Renal pelvis (tissue), 4 donors: ENCODE data around the gene LARGE1. TPM values are rescaled to one million over a fixed set of nuclear protein-coding genes. Genes with fewer than 3 reads are reported as not detected.

Source experiments
- DNase-seq: peaks from one replicate; pipeline ENCODE4 v3.0.0-alpha.2; 2013
- polyA plus RNA-seq, 3 donors: library from polyadenylated mRNA; unstranded; fragments of 120-200 nt; gene quantifications; one replicate each; pipeline ENCODE4 v1.2.1, GENCODE V29; 2013; ENCODE audit not compliant: insufficient read length in 3 of 3

The LARGE1 gene
- polyA plus RNA-seq, 3 donors, result 27.6 to 31.2 (median 28.1) TPM

GRCh38 chr22:33327348-33327860, 592.9 kb downstream of the LARGE1 start:
- no peak for DNase-seq

GRCh38 chr22:33326540-33327295, 593.6 kb downstream of the LARGE1 start:
- DNase-seq, result no peak

GRCh38 chr22:33325232-33326004, 594.9 kb downstream of the LARGE1 start:
- no peak for DNase-seq

- no peak for DNase-seq
Measured at GRCh38 chr22:33324228-33324627, 596.0 kb downstream of the LARGE1 start.

GRCh38 chr22:33321466-33321865, 598.8 kb downstream of the LARGE1 start:
- DNase-seq, result no peak

- DNase-seq, result no peak
Measured at GRCh38 chr22:33315954-33316353, 604.3 kb downstream of the LARGE1 start.

GRCh38 chr22:33315117-33315516, 605.2 kb downstream of the LARGE1 start:
- DNase-seq, result no peak

GRCh38 chr22:33314316-33314715, 606.0 kb downstream of the LARGE1 start:
- DNase-seq, result no peak

GRCh38 chr22:33303099-33303498, 617.2 kb downstream of the LARGE1 start:
- no peak for DNase-seq

- no peak for DNase-seq
Measured at GRCh38 chr22:33302549-33302948, 617.7 kb downstream of the LARGE1 start.

GRCh38 chr22:33302049-33302545, 618.2 kb downstream of the LARGE1 start:
- peak; percentile 76 for DNase-seq

GRCh38 chr22:33300165-33300564, 620.1 kb downstream of the LARGE1 start:
- no peak for DNase-seq

- peak; percentile 66 for DNase-seq
Measured at GRCh38 chr22:33299245-33299956, 620.9 kb downstream of the LARGE1 start.

GRCh38 chr22:33296941-33297340, 623.3 kb downstream of the LARGE1 start:
- DNase-seq, result no peak

- DNase-seq, result no peak
Measured at GRCh38 chr22:33288078-33288477, 632.2 kb downstream of the LARGE1 start.

- DNase-seq, result no peak
Measured at GRCh38 chr22:33275073-33275443, 645.2 kb downstream of the LARGE1 start.

GRCh38 chr22:33274214-33275072, 645.8 kb downstream of the LARGE1 start:
- DNase-seq, result no peak

- DNase-seq, result no peak
Measured at GRCh38 chr22:33272871-33273270, 647.4 kb downstream of the LARGE1 start.

- DNase-seq, result no peak
Measured at GRCh38 chr22:33272180-33272579, 648.1 kb downstream of the LARGE1 start.

- DNase-seq, result no peak
Measured at GRCh38 chr22:33271390-33272161, 648.7 kb downstream of the LARGE1 start.
